HCT116 (cell line): ENCODE data around the gene TTC16. TPM values are rescaled to one million over a fixed set of nuclear protein-coding genes. Genes with fewer than 3 reads are reported as not detected.

ENCODE experiments used
- ATAC-seq: fragments of 200-7000 bp; cut with Tn5 transposase; 2 replicates; pipeline ENCODE4 v1.9.1; 2020; ENCODE audit warnings: mild to moderate bottlenecking, moderate library complexity
- BruUV-seq: library from RNA; stranded (reverse); fragments of 400-500 nt; replicated peaks from 2 replicates; lab custom pipeline; 2021; lab: Mats Ljungman, UMichigan
- CTCF ChIA-PET: fragments of 300-600 bp; sonication (Branson Sonifier 250); formaldehyde crosslinking; loops from one replicate; lab custom pipeline; 2021; ENCODE audit warnings: antibody characterized with exemption; lab: Charles Lee
- POLR2A ChIA-PET: fragments of 300-600, 350-600 bp; sonication (Branson Sonifier 250); formaldehyde crosslinking; loops from one replicate; lab custom pipeline; 2021; ENCODE audit warnings: antibody characterized with exemption; lab: Charles Lee
- RAD21 ChIA-PET, 2 experiments: fragments of 300-600 bp; sonication (Branson Sonifier 250); formaldehyde crosslinking; loops; one replicate each; lab custom pipeline; 2023; ENCODE audit warnings: low total read pairs in 2 of 2; ENCODE audit not compliant: uncharacterized antibody in 2 of 2, unreplicated experiment in 2 of 2, low non-redundant PET in 1 of 2; lab: Charles Lee
- DNase-seq: peaks from one replicate; pipeline ENCODE4 v3.0.0-alpha.2; 2010; ENCODE audit warnings: low read depth, low spot score
- H2AFZ ChIP-seq: fragments of 200-600 bp; shearing (Covaris generic), sonication (generic); 2 replicates; pipeline ENCODE4 v1.6.1; 2017; ENCODE audit warnings: low read depth, mixed run types, mixed read lengths, antibody characterized with exemption, low read length; ENCODE audit not compliant: poor library complexity, severe bottlenecking
- H3K27ac ChIP-seq: 2 replicates; pipeline ENCODE4 v1.5.1; 2012; ENCODE audit warnings: low read depth, low read length
- H3K27me3 ChIP-seq: fragments of 200-600 bp; sonication (generic); 2 replicates; pipeline ENCODE4 v1.6.1; 2016; ENCODE audit warnings: mixed run types, low read length, mixed read lengths; ENCODE audit not compliant: insufficient read depth
- H3K36me3 ChIP-seq, 2 experiments: fragments of 200-500 bp in 1 of 2; fragments of 200-600 bp in 1 of 2; sonication (Bioruptor generic) in 1 of 2; sonication (generic) in 1 of 2; 2 replicates each; pipeline versions ENCODE4 v1.5.1 to v1.6.1; 2014 to 2016; ENCODE audit warnings: low read length in 2 of 2, inconsistent platforms in 1 of 2, mixed read lengths in 1 of 2, mixed run types in 1 of 2; ENCODE audit not compliant: insufficient read depth in 2 of 2, control insufficient read depth in 1 of 2
- H3K4me1 ChIP-seq, 2 experiments: fragments of 200-600 bp in 1 of 2; sonication (generic) in 1 of 2; 2 replicates each; pipeline versions ENCODE4 v1.5.1 to v1.6.1; 2012 to 2017; ENCODE audit warnings: low read length in 2 of 2, inconsistent platforms in 1 of 2, mild to moderate bottlenecking in 1 of 2, mixed read lengths in 1 of 2, mixed run types in 1 of 2, moderate library complexity in 1 of 2; ENCODE audit not compliant: insufficient read depth in 2 of 2, control insufficient read depth in 1 of 2
- H3K4me2 ChIP-seq: fragments of 200-600 bp; sonication (generic); 2 replicates; pipeline ENCODE4 v1.6.1; 2017; ENCODE audit warnings: mixed run types, low read length, mixed read lengths
- H3K4me3 ChIP-seq, 2 experiments: fragments of 200-600 bp in 1 of 2; sonication (generic) in 1 of 2; replicated peaks in 1 of 2; 2 replicates each; pipeline ENCODE4 v1.5.1; 2011 to 2016; ENCODE audit warnings: low read length in 2 of 2, control low read depth in 1 of 2, low read depth in 1 of 2, mild to moderate bottlenecking in 1 of 2, mixed read lengths in 1 of 2, mixed run types in 1 of 2
- H3K79me2 ChIP-seq: fragments of 200-600 bp; sonication (generic); 2 replicates; pipeline ENCODE4 v1.6.1; 2017; ENCODE audit warnings: mild to moderate bottlenecking, mixed run types, low read length, moderate library complexity, mixed read lengths; ENCODE audit not compliant: insufficient read depth
- H3K9ac ChIP-seq: fragments of 200-600 bp; sonication (generic); 2 replicates; pipeline ENCODE4 v1.6.1; 2016; ENCODE audit warnings: low read length, mixed read lengths
- H3K9me2 ChIP-seq: fragments of 200-600 bp; sonication (generic), shearing (Covaris generic); 2 replicates; pipeline ENCODE4 v1.6.1; 2017; ENCODE audit warnings: mixed run types, mild to moderate bottlenecking, moderate library complexity; ENCODE audit not compliant: insufficient read depth
- H3K9me3 ChIP-seq, 2 experiments: fragments of 200-500 bp in 1 of 2; fragments of 200-600 bp in 1 of 2; sonication (Bioruptor generic) in 1 of 2; sonication (generic) in 1 of 2; 2 replicates each; pipeline ENCODE4 v1.6.1; 2014 to 2017; ENCODE audit warnings: low read length in 2 of 2, mixed read lengths in 2 of 2, inconsistent platforms in 1 of 2, low read depth in 1 of 2, mild to moderate bottlenecking in 1 of 2, mixed run types in 1 of 2, moderate library complexity in 1 of 2; ENCODE audit not compliant: control insufficient read depth in 1 of 2, insufficient read depth in 1 of 2
- H4K20me1 ChIP-seq: fragments of 200-600 bp; sonication (generic), shearing (Covaris generic); 2 replicates; pipeline ENCODE4 v1.6.1; 2017; ENCODE audit warnings: mixed run types, mild to moderate bottlenecking, moderate library complexity; ENCODE audit not compliant: insufficient read depth
- CTCF ChIP-seq, 3 experiments: fragments of 200-600 bp in 1 of 3; sonication (generic) in 1 of 3; IDR thresholded peaks in 2 of 3; conservative IDR thresholded peaks in 1 of 3; 2 replicates each; pipeline ENCODE4 v1.5.1; 2012 to 2017; ENCODE audit warnings: low read depth in 2 of 3, low read length in 2 of 3, antibody characterized with exemption in 1 of 3, borderline replicate concordance in 1 of 3, control low read depth in 1 of 3, mild to moderate bottlenecking in 1 of 3, mixed read lengths in 1 of 3, mixed run types in 1 of 3, moderate library complexity in 1 of 3; ENCODE audit not compliant: insufficient read depth in 1 of 3
- MAX ChIP-seq: IDR thresholded peaks from 2 replicates; pipeline ENCODE4 v1.6.1; 2012
- RAD21 ChIP-seq: IDR thresholded peaks from 2 replicates; pipeline ENCODE4 v1.6.1; 2012; ENCODE audit warnings: low read depth, mild to moderate bottlenecking
- SIN3A ChIP-seq: IDR thresholded peaks from 2 replicates; pipeline ENCODE4 v1.6.1; 2012; ENCODE audit warnings: low read depth
- ZFX ChIP-seq: fragments of 450-650 bp; IDR thresholded peaks from 2 replicates; pipeline ENCODE4 v1.6.1; 2017
- intact Hi-C: fragments of 100-400 bp; cut with micrococcal nuclease; formaldehyde crosslinking; loops from 2 replicates; pipeline ENCODE4 v1.10.0; 2022
- total RNA-seq: library from RNA; stranded (reverse); gene quantifications from one replicate; pipeline ENCODE4 v1.2.1, GENCODE V29; 2021; ENCODE audit not compliant: unreplicated experiment

The TTC16 gene
- total RNA-seq, 1 experiment from 2014 or later, result not detected

GRCh38 chr9:127706836-127707241, 9.0 kb upstream of the TTC16 start, which contains the start of gene CFAP157:
TSS of gene CFAP157 (plus strand) at chr9:127706988. CDS start at chr9:127707032, 44 bp downstream.
- TF ChIP-seq ZFX (peak; percentile 22; the same call in 1 of the 2 replicates), SIN3A (no peak)
- Histone ChIP-seq H3K27me3 (no peaks in the 10 kb centered on the region), H4K20me1 (no peaks in the 10 kb centered on the region), H3K4me2 (peak within 1 kb of the TSS; percentile 31), H3K27ac (no peak within 1 kb of the TSS), H3K36me3 (no peaks in the 10 kb centered on the region), H3K9me3 (no peaks in the 10 kb centered on the region), H3K79me2 (no peaks in the 10 kb centered on the region), H3K4me1 (peaks cover 9 to 24% of the 10 kb centered on the region in 2 experiments; a peak in 3 of 4 replicates), H3K9me2 (no peaks in the 10 kb centered on the region), H2AFZ (no peak within 1 kb of the TSS), H3K9ac (no peak within 1 kb of the TSS), H3K4me3 (0 out of 4 replicates have a peak within 1 kb of the TSS, but pooled peaks of 1 of the 2 experiments have one; percentile 2)
- RAD21 ChIA-PET, result interaction anchor here in 1 of 2 experiments (1.2 kb wide), 1 partner anchor 28 kb away, joined by 3 read pairs; the partner anchor contains the start of gene TOR2A
- no TSS peak for BruUV-seq
- CTCF ChIA-PET, result interaction anchor here (1.5 kb wide), 1 partner anchor 28 kb away, joined by 6 read pairs; the partner anchor contains the start of gene TOR2A
- POLR2A ChIA-PET, result no interaction called here
- intact Hi-C loops, result loop anchor here (1.0 kb wide), 1 partner anchor 27 kb away; no protein-coding TSS in a partner anchor
- ATAC-seq, result peak; percentile 58
- no peak for DNase-seq

- H3K9me3 ChIP-seq, result no peaks in the 10 kb centered on the region
- ChIA-PET POLR2A (no interaction called here), RAD21 (interaction anchor here in 1 of 2 experiments (0.7 kb wide), 1 partner anchor 27 kb away, joined by 3 read pairs; the partner anchor contains the start of gene TOR2A), CTCF (interaction anchor here (1.0 to 1.5 kb wide), 2 partner anchors 27 to 213 kb away, joined by 3 to 6 read pairs; partner anchors contain the start of gene TOR2A)
- peaks cover 6 to 17% of the 10 kb centered on the region in 2 experiments; a peak in 3 of 4 replicates for H3K4me1 ChIP-seq
- H3K79me2 ChIP-seq, result no peaks in the 10 kb centered on the region
- intact Hi-C loops, result loop anchor here (1.0 kb wide), 1 partner anchor 27 kb away; no protein-coding TSS in a partner anchor
- H3K4me3 ChIP-seq, result no peak overlapping the region
- H3K27me3 ChIP-seq, result no peaks in the 10 kb centered on the region
- peak; percentile 80 for ATAC-seq
- no peaks in the 10 kb centered on the region for H4K20me1 ChIP-seq
- no peaks in the 10 kb centered on the region for H3K9me2 ChIP-seq
- TF ChIP-seq RAD21 (no peak), CTCF (IDR thresholded peaks at IDR 0.05 in 2 of 3, conservative IDR thresholded peaks at IDR 0.05 in 1 of 3; ENCODE audit: borderline replicate concordance in 1 of 3, insufficient read depth in 1 of 3, low read depth in 2 of 3, low read length in 2 of 3) (peak in 2 of 3 experiments; percentile 42 to 43; a peak in 4 of 6 replicates), MAX (no peak)
- TF ChIP-seq, all 23 proteins: peak for 1
- BruUV-seq, result no TSS peak
- Histone ChIP-seq H3K4me2 (peak overlapping the region; percentile 31), H3K36me3 (peaks cover 0 to 4% of the 10 kb centered on the region in 2 experiments; a peak in 1 of 4 replicates), H3K9ac (no peak overlapping the region), H3K27ac (no peak overlapping the region), H2AFZ (no peak overlapping the region)
- DNase-seq, result peak; percentile 43
Measured at GRCh38 chr9:127707766-127708165, 8.1 kb upstream of the TTC16 start.
